ENCODE data around the gene NF1. TPM values are rescaled to one million over a fixed set of nuclear protein-coding genes. Genes with fewer than 3 reads are reported as not detected.
"Not testable (repeated sequence)": the region's sequence is repeated elsewhere in the genome, so short reads cannot be mapped to it uniquely, and the experiment has no call there.

The NF1 gene
- total RNA-seq, 1 donor from 2014 or later: 53.7 TPM

- FAIRE-seq (no peak), DNase-seq (ENCODE audit: low read depth) (no peak)
- Histone ChIP-seq H3K4me2 (ENCODE audit: low read length) (no peak overlapping the region), H3K36me3 (ENCODE audit: insufficient read depth, low read length) (peaks cover 4% of the 10 kb centered on the region), H3K4me3 (ENCODE audit: insufficient read depth, low read depth, low read length) (no peak overlapping the region), H3K79me2 (ENCODE audit: insufficient read depth, low read length) (no peaks in the 10 kb centered on the region), H4K20me1 (ENCODE audit: insufficient read depth, low read length) (peaks cover 2% of the 10 kb centered on the region), H3K4me1 (ENCODE audit: insufficient read depth, low read length) (no peaks in the 10 kb centered on the region), H3K9ac (ENCODE audit: low read length) (no peak overlapping the region), H3K27ac (ENCODE audit: low read depth, low read length) (no peak overlapping the region), H3K27me3 (ENCODE audit: insufficient read depth, low read length) (no peaks in the 10 kb centered on the region), H3K9me3 (ENCODE audit: insufficient read depth, low read depth, low read length) (no peaks in the 10 kb centered on the region), H2AFZ (ENCODE audit: low read depth, low read length) (no peak overlapping the region)
- Mint-ChIP-seq H3K4me1 (ENCODE audit: low read depth, unreplicated experiment) (peaks cover 7% of the 10 kb centered on the region), H3K27ac (ENCODE audit: unreplicated experiment) (no peak overlapping the region), H3K27me3 (ENCODE audit: low read depth, unreplicated experiment) (no peaks in the 10 kb centered on the region), H3K9me3 (ENCODE audit: unreplicated experiment) (no peaks in the 10 kb centered on the region), H3K36me3 (ENCODE audit: low read depth, unreplicated experiment) (peaks cover 9% of the 10 kb centered on the region), H3K4me3 (ENCODE audit: unreplicated experiment) (no peak overlapping the region)
- TF ChIP-seq EZH2 (IDR thresholded peaks at IDR 0.05; ENCODE audit: insufficient read depth, low read length): no peak
- TF ChIP-seq, protein P1, sequence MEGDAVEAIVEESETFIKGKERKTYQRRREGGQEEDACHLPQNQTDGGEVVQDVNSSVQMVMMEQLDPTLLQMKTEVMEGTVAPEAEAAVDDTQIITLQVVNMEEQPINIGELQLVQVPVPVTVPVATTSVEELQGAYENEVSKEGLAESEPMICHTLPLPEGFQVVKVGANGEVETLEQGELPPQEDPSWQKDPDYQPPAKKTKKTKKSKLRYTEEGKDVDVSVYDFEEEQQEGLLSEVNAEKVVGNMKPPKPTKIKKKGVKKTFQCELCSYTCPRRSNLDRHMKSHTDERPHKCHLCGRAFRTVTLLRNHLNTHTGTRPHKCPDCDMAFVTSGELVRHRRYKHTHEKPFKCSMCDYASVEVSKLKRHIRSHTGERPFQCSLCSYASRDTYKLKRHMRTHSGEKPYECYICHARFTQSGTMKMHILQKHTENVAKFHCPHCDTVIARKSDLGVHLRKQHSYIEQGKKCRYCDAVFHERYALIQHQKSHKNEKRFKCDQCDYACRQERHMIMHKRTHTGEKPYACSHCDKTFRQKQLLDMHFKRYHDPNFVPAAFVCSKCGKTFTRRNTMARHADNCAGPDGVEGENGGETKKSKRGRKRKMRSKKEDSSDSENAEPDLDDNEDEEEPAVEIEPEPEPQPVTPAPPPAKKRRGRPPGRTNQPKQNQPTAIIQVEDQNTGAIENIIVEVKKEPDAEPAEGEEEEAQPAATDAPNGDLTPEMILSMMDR (IDR thresholded peaks at IDR 0.05; ENCODE audit: insufficient read depth, low read depth, low read length): no peak
These were observed 284.9 kb downstream of the NF1 start for GRCh38 chr17:31379597-31380205.

GRCh38 chr17:31381165-31381668 lies 286.4 kb downstream of the NF1 start:
- H3K36me3 ChIP-seq (ENCODE audit: insufficient read depth, low read length): no peaks in the 10 kb centered on the region
- no peaks in the 10 kb centered on the region for H3K27me3 Mint-ChIP-seq (ENCODE audit: low read depth, unreplicated experiment)
- H3K9me3 Mint-ChIP-seq (ENCODE audit: unreplicated experiment): no peaks in the 10 kb centered on the region
- FAIRE-seq: no peak
- H3K79me2 ChIP-seq (ENCODE audit: insufficient read depth, low read length): no peaks in the 10 kb centered on the region
- peaks cover 13% of the 10 kb centered on the region for H3K36me3 Mint-ChIP-seq (ENCODE audit: low read depth, unreplicated experiment)
- H3K27me3 ChIP-seq (ENCODE audit: insufficient read depth, low read length): no peaks in the 10 kb centered on the region
- H3K4me1 Mint-ChIP-seq (ENCODE audit: low read depth, unreplicated experiment): peaks cover 7% of the 10 kb centered on the region
- H3K27ac Mint-ChIP-seq (ENCODE audit: unreplicated experiment): no peak overlapping the region
- no peak overlapping the region for H3K4me2 ChIP-seq (ENCODE audit: low read length)
- no peak overlapping the region for H3K27ac ChIP-seq (ENCODE audit: low read depth, low read length)
- peaks cover 2% of the 10 kb centered on the region for H4K20me1 ChIP-seq (ENCODE audit: insufficient read depth, low read length)
- TF ChIP-seq, protein P1 (IDR thresholded peaks at IDR 0.05; ENCODE audit: insufficient read depth, low read depth, low read length): no peak
- TF ChIP-seq EZH2 (IDR thresholded peaks at IDR 0.05; ENCODE audit: insufficient read depth, low read length): no peak
- no peak overlapping the region for H3K4me3 Mint-ChIP-seq (ENCODE audit: unreplicated experiment)
- H2AFZ ChIP-seq (ENCODE audit: low read depth, low read length): no peak overlapping the region
- no peak overlapping the region for H3K9ac ChIP-seq (ENCODE audit: low read length)
- no peaks in the 10 kb centered on the region for H3K9me3 ChIP-seq (ENCODE audit: insufficient read depth, low read depth, low read length)
- no peak overlapping the region for H3K4me3 ChIP-seq (ENCODE audit: insufficient read depth, low read depth, low read length)
- H3K4me1 ChIP-seq (ENCODE audit: insufficient read depth, low read length): no peaks in the 10 kb centered on the region
- no peak for DNase-seq (ENCODE audit: low read depth)

GRCh38 chr17:31382668-31383275 lies 288.0 kb downstream of the NF1 start:
- not testable (repeated sequence) for H3K79me2 ChIP-seq (ENCODE audit: insufficient read depth, low read length); H3K4me1 ChIP-seq (ENCODE audit: insufficient read depth, low read length); H3K27me3 ChIP-seq (ENCODE audit: insufficient read depth, low read length); H3K9ac ChIP-seq (ENCODE audit: low read length); DNase-seq (ENCODE audit: low read depth); H3K4me3 ChIP-seq (ENCODE audit: insufficient read depth, low read depth, low read length); H2AFZ ChIP-seq (ENCODE audit: low read depth, low read length); H3K27me3 Mint-ChIP-seq (ENCODE audit: low read depth, unreplicated experiment); H3K9me3 ChIP-seq (ENCODE audit: insufficient read depth, low read depth, low read length); H3K36me3 ChIP-seq (ENCODE audit: insufficient read depth, low read length); H3K4me2 ChIP-seq (ENCODE audit: low read length); H3K27ac Mint-ChIP-seq (ENCODE audit: unreplicated experiment); FAIRE-seq; H4K20me1 ChIP-seq (ENCODE audit: insufficient read depth, low read length); H3K27ac ChIP-seq (ENCODE audit: low read depth, low read length); H3K4me1 Mint-ChIP-seq (ENCODE audit: low read depth, unreplicated experiment); H3K9me3 Mint-ChIP-seq (ENCODE audit: unreplicated experiment); H3K4me3 Mint-ChIP-seq (ENCODE audit: unreplicated experiment)
- H3K36me3 Mint-ChIP-seq (ENCODE audit: low read depth, unreplicated experiment): peaks cover 13% of the 10 kb centered on the region

- H3K9me3 Mint-ChIP-seq (ENCODE audit: unreplicated experiment); H3K27ac ChIP-seq (ENCODE audit: low read depth, low read length); FAIRE-seq; H2AFZ ChIP-seq (ENCODE audit: low read depth, low read length); H3K4me2 ChIP-seq (ENCODE audit: low read length); H3K79me2 ChIP-seq (ENCODE audit: insufficient read depth, low read length); H3K4me3 ChIP-seq (ENCODE audit: insufficient read depth, low read depth, low read length); H3K4me1 Mint-ChIP-seq (ENCODE audit: low read depth, unreplicated experiment); H3K36me3 ChIP-seq (ENCODE audit: insufficient read depth, low read length); H3K4me3 Mint-ChIP-seq (ENCODE audit: unreplicated experiment); DNase-seq (ENCODE audit: low read depth); H3K4me1 ChIP-seq (ENCODE audit: insufficient read depth, low read length); H3K27me3 Mint-ChIP-seq (ENCODE audit: low read depth, unreplicated experiment); H3K27ac Mint-ChIP-seq (ENCODE audit: unreplicated experiment); H3K9me3 ChIP-seq (ENCODE audit: insufficient read depth, low read depth, low read length); H4K20me1 ChIP-seq (ENCODE audit: insufficient read depth, low read length); H3K9ac ChIP-seq (ENCODE audit: low read length); H3K27me3 ChIP-seq (ENCODE audit: insufficient read depth, low read length): not testable (repeated sequence)
- H3K36me3 Mint-ChIP-seq (ENCODE audit: low read depth, unreplicated experiment): peaks cover 13% of the 10 kb centered on the region
These were observed 288.7 kb downstream of the NF1 start for GRCh38 chr17:31383488-31383887.

Measured in astrocyte (in vitro differentiated cells and primary cell).